Lung (tissue), 12 donors: ENCODE results near the gene DCST1. TPM values are rescaled to one million over a fixed set of nuclear protein-coding genes. Genes with fewer than 3 reads are reported as not detected.

Source experiments
- ATAC-seq: fragments of 200-7000 bp; cut with Tn5 transposase; one replicate; pipeline ENCODE4 v1.9.1; 2020; ENCODE audit warnings: moderate number of reproducible peaks; ENCODE audit not compliant: insufficient read depth, low FRiP score
- DNase-seq, 3 donors: peaks; one replicate each; pipeline ENCODE4 v3.0.0-alpha.2; 2013 to 2017
- H3K27ac ChIP-seq, 2 donors: one replicate each; pipeline ENCODE4 v1.5.1; 2013; ENCODE audit warnings: mild to moderate bottlenecking in 2 of 2, moderate library complexity in 2 of 2, control low read depth in 1 of 2, inconsistent platforms in 1 of 2, low read depth in 1 of 2, low read length in 1 of 2
- H3K27me3 ChIP-seq, 3 donors: one replicate each; pipeline ENCODE4 v1.5.1; 2013; ENCODE audit warnings: low read length in 2 of 3; ENCODE audit not compliant: control insufficient read depth in 3 of 3, insufficient read depth in 3 of 3
- H3K36me3 ChIP-seq, 4 donors: one replicate each; pipeline ENCODE4 v1.5.1; 2013; ENCODE audit warnings: low read length in 4 of 4, mild to moderate bottlenecking in 1 of 4, moderate library complexity in 1 of 4; ENCODE audit not compliant: control insufficient read depth in 4 of 4, insufficient read depth in 4 of 4
- H3K4me1 ChIP-seq, 5 donors: one replicate each; pipeline ENCODE4 v1.5.1; 2013; ENCODE audit warnings: low read length in 5 of 5, mild to moderate bottlenecking in 2 of 5, moderate library complexity in 1 of 5; ENCODE audit not compliant: control insufficient read depth in 5 of 5, insufficient read depth in 5 of 5
- H3K4me3 ChIP-seq: one replicate; pipeline ENCODE4 v1.5.1; 2013; ENCODE audit warnings: mild to moderate bottlenecking, control low read depth, moderate library complexity
- H3K9ac ChIP-seq, 2 donors: one replicate each; pipeline ENCODE4 v1.5.1; 2013; ENCODE audit warnings: low read length in 2 of 2, control low read depth in 1 of 2; ENCODE audit not compliant: insufficient read depth in 1 of 2
- H3K9me3 ChIP-seq, 4 donors: one replicate each; pipeline ENCODE4 v1.5.1; 2013; ENCODE audit warnings: low read length in 3 of 4, mild to moderate bottlenecking in 1 of 4, moderate library complexity in 1 of 4; ENCODE audit not compliant: control insufficient read depth in 4 of 4, insufficient read depth in 3 of 4
- CTCF ChIP-seq: IDR thresholded peaks from 2 replicates; pipeline ENCODE4 v1.5.1; 2012; ENCODE audit warnings: mild to moderate bottlenecking; ENCODE audit errors: control extremely low read depth, extremely low read depth
- WGBS, 2 donors: extraction: QIAGEN DNeasy Blood & Tissue Kit; methylation state at CpG; one replicate each; pipeline ENCODE4 v1.1.7; 2013; 5-methylcytosine and 5-hydroxymethylcytosine counted together
- polyA plus RNA-seq, 2 donors: library from polyadenylated mRNA; stranded (reverse); fragments of 200-250 nt; gene quantifications; one replicate each; pipeline ENCODE4 v1.2.1, GENCODE V29; 2013
- total RNA-seq, 2 donors: library from RNA; depleted of rRNA in 1 of 2; stranded (reverse); fragments of >200 nt in 1 of 2; gene quantifications; one replicate each; pipeline ENCODE4 v1.2.1, GENCODE V29; 2014 to 2021
- donor health status: control.
- donor health status: control.
- donor health status: Bipolar disorder and iron deficiency.
- donor health status: healthy.
- donor health status: DM: yes; HTN: yes; CAD: no.

The DCST1 gene
- total and polyA plus RNA-seq, 4 donors = 0.08 to 0.20 TPM; not detected in 2

GRCh38 chr1:155000726-155001424 lies 32.7 kb upstream of the DCST1 start:
- Histone ChIP-seq H3K27me3 (no peaks in the 10 kb centered on the region), H3K9ac (peak overlapping the region in 1 of 2 donors; percentile 46), H3K4me1 (peaks cover 5 to 28% (median 6%) of the 10 kb centered on the region in 5 donors), H3K27ac (peak overlapping the region; percentile 91 to 94), H3K4me3 (peak overlapping the region; percentile 65), H3K9me3 (no peaks in the 10 kb centered on the region), H3K36me3 (no peaks in the 10 kb centered on the region)
- DNase-seq (peak; percentile 94 to 97 (median 95)), ATAC-seq (peak; percentile 67)
- TF ChIP-seq CTCF = no peak
- WGBS, 2 donors = 0 to 1% methylated on average over 41 to 43 of the region's 43 CpGs

- WGBS, 2 donors = 0 to 1% methylated on average over 11 of the region's 11 CpGs
- Histone ChIP-seq H3K9ac (peak overlapping the region in 1 of 2 donors; percentile 46), H3K9me3 (no peaks in the 10 kb centered on the region), H3K4me3 (peak overlapping the region; percentile 65), H3K4me1 (peaks cover 5 to 28% (median 6%) of the 10 kb centered on the region in 5 donors), H3K36me3 (no peaks in the 10 kb centered on the region), H3K27ac (peak overlapping the region; percentile 91 to 94), H3K27me3 (no peaks in the 10 kb centered on the region)
- ATAC-seq (no peak), DNase-seq (peak in 1 of 3 donors; percentile 70)
- no peak for TF ChIP-seq CTCF
Measured at GRCh38 chr1:155001425-155001674, 32.3 kb upstream of the DCST1 start.

DNA sequence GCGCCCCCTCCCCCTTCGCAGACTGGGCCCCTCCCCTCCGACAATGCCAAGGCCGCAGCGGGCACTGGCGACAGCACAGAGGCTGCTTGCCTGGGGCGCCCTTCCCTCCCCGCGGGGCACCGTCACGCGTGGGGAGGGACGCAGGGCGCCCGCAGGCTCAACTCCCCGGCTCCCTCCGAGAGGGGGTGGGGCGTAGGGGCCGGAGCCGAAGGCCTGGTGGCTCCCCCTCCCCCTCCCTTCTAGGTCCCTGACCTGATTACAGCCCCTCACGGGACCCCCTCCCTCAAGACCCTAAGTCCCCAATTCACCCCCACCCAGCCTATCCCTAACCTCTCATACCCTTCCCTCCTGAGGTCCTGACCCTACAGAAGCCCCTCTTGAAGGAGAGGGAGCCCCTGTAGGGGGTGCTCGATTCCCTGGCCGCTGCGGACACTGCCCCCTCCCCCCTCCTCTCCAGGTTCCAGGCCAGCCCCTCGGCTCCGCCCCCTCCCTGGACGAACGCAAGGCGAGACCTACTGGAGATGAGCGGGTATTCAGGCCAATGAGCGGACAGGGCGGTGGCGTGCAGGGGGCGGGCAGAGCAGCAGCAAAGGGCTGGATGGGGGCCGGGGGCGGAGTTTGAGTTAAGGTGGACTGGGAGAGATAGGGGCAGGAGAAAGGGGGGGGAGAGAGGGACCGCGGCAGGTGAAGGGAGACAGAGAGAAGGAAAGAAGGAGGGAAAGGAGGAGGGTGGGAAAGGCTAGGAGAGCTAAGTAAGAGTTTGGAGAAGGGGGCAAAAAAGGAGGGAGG lies 31.8 kb upstream of the DCST1 start:
- peak overlapping the region in 1 of 2 donors; percentile 53 for H3K9ac ChIP-seq
- peak; percentile 99 to 100 (median 100) for DNase-seq
- no peaks in the 10 kb centered on the region for H3K27me3 ChIP-seq
- peak overlapping the region; percentile 65 for H3K4me3 ChIP-seq
- WGBS, 2 donors = 0 to 2% methylated on average over 22 to 38 of the region's 38 CpGs
- peak; percentile 1 for TF ChIP-seq CTCF
- H3K27ac ChIP-seq = peak overlapping the region; percentile 91 to 94
- peaks cover 5 to 28% (median 11%) of the 10 kb centered on the region in 5 donors for H3K4me1 ChIP-seq
- H3K9me3 ChIP-seq = no peaks in the 10 kb centered on the region
- no peaks in the 10 kb centered on the region for H3K36me3 ChIP-seq
- ATAC-seq = peak; percentile 77
